Ovary (tissue), 3 donors: ENCODE results near the gene RIMS1.

ENCODE experiments used
- CTCF ChIP-seq, 3 donors: fragments of 450-650 bp in 2 of 3; fragments of 200-600 bp in 1 of 3; IDR thresholded peaks; one replicate each; pipeline versions ENCODE4 v1.5.1 to v1.8.0; 2016 to 2022; ENCODE audit warnings: antibody characterized with exemption in 3 of 3, mild to moderate bottlenecking in 1 of 3
- EP300 ChIP-seq: sonication (generic); formaldehyde crosslinking; IDR thresholded peaks from one replicate; pipeline ENCODE4 v1.6.1; 2017; ENCODE audit warnings: antibody characterized with exemption
- donor health status: DM: no; HTN: no; CAD: no.

GRCh38 chr6:72286911-72287311 lies 400.6 kb downstream of the RIMS1 start:
- TF ChIP-seq CTCF (IDR thresholded peaks at IDR 0.05) (no peak), EP300 (no peak)
